GM23248 (cell line): Measurements from ENCODE around the gene ENOX2. TPM values are rescaled to one million over a fixed set of nuclear protein-coding genes. Genes with fewer than 3 reads are reported as not detected.
"Not testable (repeated sequence)": the region's sequence is repeated elsewhere in the genome, so short reads cannot be mapped to it uniquely, and the experiment has no call there.

Source experiments
- DNase-seq: peaks from one replicate; pipeline ENCODE4 v3.0.0-alpha.2; 2015
- H2AFZ ChIP-seq: fragments of 200-600 bp; sonication (generic); 2 replicates; pipeline ENCODE4 v1.6.1; 2016; ENCODE audit warnings: antibody characterized with exemption
- H3F3A ChIP-seq: fragments of 200-600 bp; sonication (generic); 2 replicates; pipeline ENCODE4 v1.6.1; 2016; ENCODE audit warnings: mild to moderate bottlenecking, antibody characterized with exemption, mixed run types; ENCODE audit not compliant: insufficient read depth
- H3K27ac ChIP-seq: fragments of 200-600 bp; sonication (generic); 2 replicates; pipeline ENCODE4 v1.5.1; 2016; ENCODE audit warnings: mild to moderate bottlenecking
- H3K27me3 ChIP-seq: fragments of 200-600 bp; sonication (generic); replicated peaks from 2 replicates; pipeline ENCODE4 v1.6.1; 2016; ENCODE audit warnings: mild to moderate bottlenecking; ENCODE audit not compliant: insufficient read depth
- H3K36me3 ChIP-seq: fragments of 200-600 bp; sonication (generic); 2 replicates; pipeline ENCODE4 v1.6.1; 2016; ENCODE audit warnings: low read depth, mild to moderate bottlenecking
- H3K4me1 ChIP-seq: fragments of 200-600 bp; sonication (generic); 2 replicates; pipeline ENCODE4 v1.6.1; 2016; ENCODE audit warnings: mild to moderate bottlenecking; ENCODE audit not compliant: insufficient read depth
- H3K4me2 ChIP-seq: fragments of 200-600 bp; sonication (generic); one replicate; pipeline ENCODE4 v1.6.1; 2016; ENCODE audit warnings: mild to moderate bottlenecking; ENCODE audit not compliant: unreplicated experiment
- H3K4me3 ChIP-seq: fragments of 200-600 bp; sonication (generic); 2 replicates; pipeline ENCODE4 v1.5.1; 2016; ENCODE audit warnings: mild to moderate bottlenecking
- H3K79me2 ChIP-seq: fragments of 200-600 bp; sonication (generic); 2 replicates; pipeline ENCODE4 v1.6.1; 2016; ENCODE audit warnings: mild to moderate bottlenecking; ENCODE audit not compliant: insufficient read depth
- H3K9ac ChIP-seq: fragments of 200-600 bp; sonication (generic); 2 replicates; pipeline ENCODE4 v1.6.1; 2016; ENCODE audit warnings: mild to moderate bottlenecking
- H3K9me2 ChIP-seq: fragments of 200-600 bp; sonication (generic); 2 replicates; pipeline ENCODE4 v1.6.1; 2016; ENCODE audit warnings: mixed run types, mild to moderate bottlenecking, moderate library complexity; ENCODE audit not compliant: insufficient read depth
- H3K9me3 ChIP-seq: fragments of 200-600 bp; sonication (generic); one replicate; pipeline ENCODE4 v1.6.1; 2017; ENCODE audit warnings: low read depth
- H4K20me1 ChIP-seq: fragments of 200-600 bp; sonication (generic); 2 replicates; pipeline ENCODE4 v1.6.0; 2016; ENCODE audit not compliant: insufficient read depth
- EZH2 ChIP-seq: fragments of 200-600 bp; sonication (generic); IDR thresholded peaks from 2 replicates; pipeline ENCODE4 v1.6.1; 2018; ENCODE audit warnings: antibody characterized with exemption, mild to moderate bottlenecking; ENCODE audit not compliant: insufficient read depth, poor library complexity, severe bottlenecking
- EZH2phosphoT487 ChIP-seq: fragments of 200-600 bp; sonication (generic); IDR thresholded peaks from 2 replicates; pipeline ENCODE4 v1.6.1; 2018; ENCODE audit warnings: antibody characterized with exemption, moderate library complexity, mild to moderate bottlenecking, low read depth; ENCODE audit not compliant: insufficient read depth
- WGBS, 2 experiments: methylation state at CpG; one replicate each; pipeline ENCODE4 v1.1.6; 2015 to 2017; ENCODE audit warnings: low lambda C conversion rate in 2 of 2, low coverage in 1 of 2; ENCODE audit errors: missing lambda C conversion rate in 2 of 2; 5-methylcytosine and 5-hydroxymethylcytosine counted together
- in situ Hi-C: fragments of 300-500 bp; cut with MboI; formaldehyde crosslinking; loops from 2 replicates; pipeline ENCODE4 v1.15.0; 2020
- polyA plus RNA-seq: library from polyadenylated mRNA; unstranded; fragments of >200 nt; fragmentation: Nextera tagmentation; extraction: Ambion mirVana; gene quantifications from 2 replicates; pipeline ENCODE4 v1.2.1, GENCODE V29; 2016
- total RNA-seq: library from RNA; depleted of rRNA; stranded (reverse); fragments of >200 nt; shearing (Covaris generic); gene quantifications from 2 replicates; pipeline ENCODE4 v1.2.3, GENCODE V29; 2014

Gene ENOX2
- total and polyA plus RNA-seq, 2 experiments from 2014 or later: 13.6 to 14.5 TPM

- TF ChIP-seq EZH2: no peak
- no peak for TF ChIP-seq EZH2phosphoT487
- H3K4me2 ChIP-seq: no peak overlapping the region
- no peaks in the 10 kb centered on the region for H4K20me1 ChIP-seq
- no peak overlapping the region for H3K4me3 ChIP-seq
- H3K9ac ChIP-seq: no peak overlapping the region
- 53 to 67% methylated on average over 2 of the region's 2 CpGs for WGBS, 2 experiments
- no peak overlapping the region for H3K27ac ChIP-seq
- H3K27me3 ChIP-seq: no peaks in the 10 kb centered on the region
- no peak for DNase-seq
- no peaks in the 10 kb centered on the region for H3K9me3 ChIP-seq
- H2AFZ ChIP-seq: no peak overlapping the region
- no peaks in the 10 kb centered on the region for H3K36me3 ChIP-seq
- no peaks in the 10 kb centered on the region for H3K9me2 ChIP-seq
- H3K79me2 ChIP-seq: no peaks in the 10 kb centered on the region
- in situ Hi-C loops: no loop called here
- H3F3A ChIP-seq: no peaks in the 10 kb centered on the region
- no peaks in the 10 kb centered on the region for H3K4me1 ChIP-seq
Observed at GRCh38 chrX:130933358-130933757, 30.3 kb upstream of the ENOX2 start.

- H3K9me2 ChIP-seq, H3K4me2 ChIP-seq, H3K9me3 ChIP-seq, H3F3A ChIP-seq, H3K27ac ChIP-seq, H3K4me3 ChIP-seq, DNase-seq, H3K27me3 ChIP-seq, H3K36me3 ChIP-seq, H4K20me1 ChIP-seq, H3K4me1 ChIP-seq, H3K9ac ChIP-seq, H3K79me2 ChIP-seq, in situ Hi-C loops, H2AFZ ChIP-seq: not testable (repeated sequence)
- 18 to 21% methylated on average over 2 of the region's 2 CpGs for WGBS, 2 experiments
Observed at GRCh38 chrX:130920405-130920804, 17.4 kb upstream of the ENOX2 start.

- not testable (repeated sequence) for H3K27ac ChIP-seq, DNase-seq, H4K20me1 ChIP-seq, H3K36me3 ChIP-seq, H3K4me3 ChIP-seq, H3K4me2 ChIP-seq, H2AFZ ChIP-seq, H3K4me1 ChIP-seq, H3K9me3 ChIP-seq, H3K27me3 ChIP-seq, H3K9me2 ChIP-seq, H3F3A ChIP-seq, H3K9ac ChIP-seq, H3K79me2 ChIP-seq
- in situ Hi-C loops: loop anchor here (10.0 kb wide), 2 partner anchors 375 to 525 kb away; no protein-coding TSS in a partner anchor
- WGBS, 2 experiments: 0% methylated on average over 1 of the region's 1 CpG
Observed at GRCh38 chrX:130919676-130920075, 16.7 kb upstream of the ENOX2 start.

- not testable (repeated sequence) for H3K4me3 ChIP-seq, H3K27ac ChIP-seq, H3K36me3 ChIP-seq, H3F3A ChIP-seq, H3K4me2 ChIP-seq, H3K9ac ChIP-seq, H4K20me1 ChIP-seq, H3K4me1 ChIP-seq, H3K9me3 ChIP-seq, DNase-seq, H3K9me2 ChIP-seq, H3K27me3 ChIP-seq, H2AFZ ChIP-seq, H3K79me2 ChIP-seq
- in situ Hi-C loops: loop anchor here (10.0 kb wide), 2 partner anchors 374 to 524 kb away; no protein-coding TSS in a partner anchor
- 44 to 45% methylated on average over 2 of the region's 2 CpGs for WGBS, 2 experiments
Observed at GRCh38 chrX:130918498-130918897, 15.5 kb upstream of the ENOX2 start.

GRCh38 chrX:130916636-130917422, 13.8 kb upstream of the ENOX2 start:
- in situ Hi-C loops: loop anchor here (10.0 kb wide), 2 partner anchors 372 to 522 kb away; no protein-coding TSS in a partner anchor
- Histone ChIP-seq H3K27me3 (no peaks in the 10 kb centered on the region), H4K20me1 (no peaks in the 10 kb centered on the region), H3F3A (no peaks in the 10 kb centered on the region), H3K36me3 (no peaks in the 10 kb centered on the region), H3K27ac (no peak overlapping the region), H3K4me3 (no peak overlapping the region), H3K4me1 (no peaks in the 10 kb centered on the region), H3K79me2 (no peaks in the 10 kb centered on the region), H3K9me3 (no peaks in the 10 kb centered on the region), H2AFZ (no peak overlapping the region), H3K4me2 (no peak overlapping the region), H3K9ac (no peak overlapping the region), H3K9me2 (no peaks in the 10 kb centered on the region)
- WGBS, 2 experiments: 18 to 23% methylated on average over 7 of the region's 7 CpGs
- peak; percentile 43 for DNase-seq
- TF ChIP-seq EZH2 (no peak), EZH2phosphoT487 (no peak)
